ENCODE measurements around the gene KCNC1.

DNA sequence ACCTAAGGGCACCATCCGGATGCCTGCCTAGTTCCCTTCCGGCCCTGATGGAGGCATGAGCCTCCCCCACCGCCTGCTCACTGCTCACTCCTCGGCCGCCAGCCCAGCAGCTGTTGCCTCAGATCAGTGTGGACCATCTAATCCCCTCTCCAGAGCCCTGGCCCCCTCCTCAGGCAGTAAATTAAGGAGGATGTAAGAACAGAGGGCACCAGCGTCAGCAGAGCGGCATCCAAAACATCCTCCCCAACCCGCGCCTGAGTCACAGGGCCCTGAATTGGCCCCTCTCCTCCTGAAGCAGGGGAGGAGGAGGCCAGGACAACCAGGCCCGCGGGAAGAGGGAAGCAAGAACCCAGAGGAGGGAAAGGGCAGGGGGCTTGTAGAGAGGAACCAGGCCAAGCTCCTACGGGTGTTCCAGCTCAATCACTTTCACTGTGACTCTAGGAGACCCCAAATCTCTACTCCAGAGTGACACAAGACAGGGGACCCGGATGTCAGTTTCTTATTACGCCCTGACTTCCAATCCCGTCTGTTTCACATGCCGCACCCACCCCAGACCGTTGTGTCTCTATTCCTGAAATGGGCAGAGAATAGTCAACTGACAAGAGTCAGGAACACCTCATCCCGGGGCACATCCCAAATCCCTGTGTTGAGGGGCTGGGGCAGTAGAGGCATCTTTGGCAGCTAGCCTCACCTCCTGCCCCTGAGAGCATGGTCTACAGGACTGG is 46.5 kb upstream of the KCNC1 start:
- TF ChIP-seq, protein P1, sequence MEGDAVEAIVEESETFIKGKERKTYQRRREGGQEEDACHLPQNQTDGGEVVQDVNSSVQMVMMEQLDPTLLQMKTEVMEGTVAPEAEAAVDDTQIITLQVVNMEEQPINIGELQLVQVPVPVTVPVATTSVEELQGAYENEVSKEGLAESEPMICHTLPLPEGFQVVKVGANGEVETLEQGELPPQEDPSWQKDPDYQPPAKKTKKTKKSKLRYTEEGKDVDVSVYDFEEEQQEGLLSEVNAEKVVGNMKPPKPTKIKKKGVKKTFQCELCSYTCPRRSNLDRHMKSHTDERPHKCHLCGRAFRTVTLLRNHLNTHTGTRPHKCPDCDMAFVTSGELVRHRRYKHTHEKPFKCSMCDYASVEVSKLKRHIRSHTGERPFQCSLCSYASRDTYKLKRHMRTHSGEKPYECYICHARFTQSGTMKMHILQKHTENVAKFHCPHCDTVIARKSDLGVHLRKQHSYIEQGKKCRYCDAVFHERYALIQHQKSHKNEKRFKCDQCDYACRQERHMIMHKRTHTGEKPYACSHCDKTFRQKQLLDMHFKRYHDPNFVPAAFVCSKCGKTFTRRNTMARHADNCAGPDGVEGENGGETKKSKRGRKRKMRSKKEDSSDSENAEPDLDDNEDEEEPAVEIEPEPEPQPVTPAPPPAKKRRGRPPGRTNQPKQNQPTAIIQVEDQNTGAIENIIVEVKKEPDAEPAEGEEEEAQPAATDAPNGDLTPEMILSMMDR (IDR thresholded peaks at IDR 0.05; ENCODE audit: low read depth, low read length) = no peak
- TF ChIP-seq EZH2phosphoT487 (IDR thresholded peaks at IDR 0.05; ENCODE audit: low read depth) = no peak
